ENCODE results near the gene BPIFA1. TPM values are rescaled to one million over a fixed set of nuclear protein-coding genes. Genes with fewer than 3 reads are reported as not detected.

The BPIFA1 gene
- total RNA-seq, 1 donor from 2014 or later = not detected

- Histone ChIP-seq H3K9me3 (ENCODE audit: control insufficient read depth in 3 of 3, low read length in 3 of 3) (no peaks in the 10 kb centered on the region), H3K36me3 (ENCODE audit: control insufficient read depth in 3 of 3, insufficient read depth in 3 of 3, low read length in 3 of 3) (no peaks in the 10 kb centered on the region), H3K9ac (ENCODE audit: low read depth in 1 of 3, low read length in 3 of 3) (no peak overlapping the region), H3K4me1 (ENCODE audit: control insufficient read depth in 3 of 3, insufficient read depth in 3 of 3, low read length in 3 of 3) (no peaks in the 10 kb centered on the region), H3K27ac (ENCODE audit: low read depth, low read length) (no peak overlapping the region), H3K27me3 (ENCODE audit: control insufficient read depth in 3 of 3, insufficient read depth in 3 of 3, low read length in 3 of 3) (peaks cover 0 to 10% (median 0%) of the 10 kb centered on the region in 3 donors), H3K4me3 (ENCODE audit: low read length in 3 of 3) (no peak overlapping the region)
These were observed 19.2 kb downstream of the BPIFA1 start for GRCh38 chr20:33255005-33255404.

- Histone ChIP-seq H3K36me3 (ENCODE audit: control insufficient read depth in 3 of 3, insufficient read depth in 3 of 3, low read length in 3 of 3) (no peaks in the 10 kb centered on the region), H3K9me3 (ENCODE audit: control insufficient read depth in 3 of 3, low read length in 3 of 3) (no peaks in the 10 kb centered on the region), H3K4me1 (ENCODE audit: control insufficient read depth in 3 of 3, insufficient read depth in 3 of 3, low read length in 3 of 3) (no peaks in the 10 kb centered on the region), H3K27ac (ENCODE audit: low read depth, low read length) (no peak overlapping the region), H3K4me3 (ENCODE audit: low read length in 3 of 3) (no peak overlapping the region), H3K9ac (ENCODE audit: low read depth in 1 of 3, low read length in 3 of 3) (no peak overlapping the region), H3K27me3 (ENCODE audit: control insufficient read depth in 3 of 3, insufficient read depth in 3 of 3, low read length in 3 of 3) (peaks cover 0 to 10% (median 0%) of the 10 kb centered on the region in 3 donors)
These were observed 21.4 kb downstream of the BPIFA1 start for GRCh38 chr20:33257237-33257636.

- peaks cover 0 to 12% (median 0%) of the 10 kb centered on the region in 3 donors for H3K27me3 ChIP-seq (ENCODE audit: control insufficient read depth in 3 of 3, insufficient read depth in 3 of 3, low read length in 3 of 3)
- H3K4me3 ChIP-seq (ENCODE audit: low read length in 3 of 3) = no peak overlapping the region
- H3K9ac ChIP-seq (ENCODE audit: low read depth in 1 of 3, low read length in 3 of 3) = no peak overlapping the region
- H3K27ac ChIP-seq (ENCODE audit: low read depth, low read length) = no peak overlapping the region
- no peaks in the 10 kb centered on the region for H3K36me3 ChIP-seq (ENCODE audit: control insufficient read depth in 3 of 3, insufficient read depth in 3 of 3, low read length in 3 of 3)
- no peaks in the 10 kb centered on the region for H3K9me3 ChIP-seq (ENCODE audit: control insufficient read depth in 3 of 3, low read length in 3 of 3)
- no peaks in the 10 kb centered on the region for H3K4me1 ChIP-seq (ENCODE audit: control insufficient read depth in 3 of 3, insufficient read depth in 3 of 3, low read length in 3 of 3)
These were observed 23.6 kb downstream of the BPIFA1 start for GRCh38 chr20:33259371-33259770.

GRCh38 chr20:33261465-33261864 is 25.7 kb downstream of the BPIFA1 start:
- Histone ChIP-seq H3K27ac (ENCODE audit: low read depth, low read length) (no peak overlapping the region), H3K36me3 (ENCODE audit: control insufficient read depth in 3 of 3, insufficient read depth in 3 of 3, low read length in 3 of 3) (no peaks in the 10 kb centered on the region), H3K4me3 (ENCODE audit: low read length in 3 of 3) (no peak overlapping the region), H3K4me1 (ENCODE audit: control insufficient read depth in 3 of 3, insufficient read depth in 3 of 3, low read length in 3 of 3) (no peaks in the 10 kb centered on the region), H3K27me3 (ENCODE audit: control insufficient read depth in 3 of 3, insufficient read depth in 3 of 3, low read length in 3 of 3) (peaks cover 0 to 16% (median 9%) of the 10 kb centered on the region in 3 donors), H3K9me3 (ENCODE audit: control insufficient read depth in 3 of 3, low read length in 3 of 3) (no peaks in the 10 kb centered on the region), H3K9ac (ENCODE audit: low read depth in 1 of 3, low read length in 3 of 3) (no peak overlapping the region)

- H3K9ac ChIP-seq (ENCODE audit: low read depth in 1 of 3, low read length in 3 of 3) = no peak overlapping the region
- no peaks in the 10 kb centered on the region for H3K4me1 ChIP-seq (ENCODE audit: control insufficient read depth in 3 of 3, insufficient read depth in 3 of 3, low read length in 3 of 3)
- no peaks in the 10 kb centered on the region for H3K9me3 ChIP-seq (ENCODE audit: control insufficient read depth in 3 of 3, low read length in 3 of 3)
- peaks cover 3 to 20% (median 13%) of the 10 kb centered on the region in 3 donors for H3K27me3 ChIP-seq (ENCODE audit: control insufficient read depth in 3 of 3, insufficient read depth in 3 of 3, low read length in 3 of 3)
- H3K4me3 ChIP-seq (ENCODE audit: low read length in 3 of 3) = no peak overlapping the region
- H3K27ac ChIP-seq (ENCODE audit: low read depth, low read length) = no peak overlapping the region
- H3K36me3 ChIP-seq (ENCODE audit: control insufficient read depth in 3 of 3, insufficient read depth in 3 of 3, low read length in 3 of 3) = no peaks in the 10 kb centered on the region
These were observed 26.9 kb downstream of the BPIFA1 start for GRCh38 chr20:33262658-33263065.

GRCh38 chr20:33263784-33264183 is 28.0 kb downstream of the BPIFA1 start:
- no peak overlapping the region for H3K27ac ChIP-seq (ENCODE audit: low read depth, low read length)
- no peaks in the 10 kb centered on the region for H3K4me1 ChIP-seq (ENCODE audit: control insufficient read depth in 3 of 3, insufficient read depth in 3 of 3, low read length in 3 of 3)
- no peaks in the 10 kb centered on the region for H3K9me3 ChIP-seq (ENCODE audit: control insufficient read depth in 3 of 3, low read length in 3 of 3)
- no peaks in the 10 kb centered on the region for H3K36me3 ChIP-seq (ENCODE audit: control insufficient read depth in 3 of 3, insufficient read depth in 3 of 3, low read length in 3 of 3)
- no peak overlapping the region for H3K9ac ChIP-seq (ENCODE audit: low read depth in 1 of 3, low read length in 3 of 3)
- H3K27me3 ChIP-seq (ENCODE audit: control insufficient read depth in 3 of 3, insufficient read depth in 3 of 3, low read length in 3 of 3) = peaks cover 7 to 23% (median 14%) of the 10 kb centered on the region in 3 donors
- no peak overlapping the region for H3K4me3 ChIP-seq (ENCODE audit: low read length in 3 of 3)

GRCh38 chr20:33267701-33268100 is 31.9 kb downstream of the BPIFA1 start:
- H3K4me3 ChIP-seq (ENCODE audit: low read length in 3 of 3) = no peak overlapping the region
- no peaks in the 10 kb centered on the region for H3K9me3 ChIP-seq (ENCODE audit: control insufficient read depth in 3 of 3, low read length in 3 of 3)
- H3K27me3 ChIP-seq (ENCODE audit: control insufficient read depth in 3 of 3, insufficient read depth in 3 of 3, low read length in 3 of 3) = peaks cover 7 to 25% (median 23%) of the 10 kb centered on the region in 3 donors
- no peak overlapping the region for H3K27ac ChIP-seq (ENCODE audit: low read depth, low read length)
- H3K9ac ChIP-seq (ENCODE audit: low read depth in 1 of 3, low read length in 3 of 3) = no peak overlapping the region
- H3K4me1 ChIP-seq (ENCODE audit: control insufficient read depth in 3 of 3, insufficient read depth in 3 of 3, low read length in 3 of 3) = no peaks in the 10 kb centered on the region
- H3K36me3 ChIP-seq (ENCODE audit: control insufficient read depth in 3 of 3, insufficient read depth in 3 of 3, low read length in 3 of 3) = no peaks in the 10 kb centered on the region

- Histone ChIP-seq H3K9ac (ENCODE audit: low read depth in 1 of 3, low read length in 3 of 3) (no peak overlapping the region), H3K27ac (ENCODE audit: low read depth, low read length) (no peak overlapping the region), H3K4me1 (ENCODE audit: control insufficient read depth in 3 of 3, insufficient read depth in 3 of 3, low read length in 3 of 3) (no peaks in the 10 kb centered on the region), H3K27me3 (ENCODE audit: control insufficient read depth in 3 of 3, insufficient read depth in 3 of 3, low read length in 3 of 3) (peaks cover 7 to 25% (median 13%) of the 10 kb centered on the region in 3 donors), H3K4me3 (ENCODE audit: low read length in 3 of 3) (no peak overlapping the region), H3K36me3 (ENCODE audit: control insufficient read depth in 3 of 3, insufficient read depth in 3 of 3, low read length in 3 of 3) (no peaks in the 10 kb centered on the region), H3K9me3 (ENCODE audit: control insufficient read depth in 3 of 3, low read length in 3 of 3) (no peaks in the 10 kb centered on the region)
These were observed 36.5 kb downstream of the BPIFA1 start for GRCh38 chr20:33272155-33272873.

GRCh38 chr20:33273117-33273851 is 37.5 kb downstream of the BPIFA1 start:
- Histone ChIP-seq H3K9me3 (ENCODE audit: control insufficient read depth in 3 of 3, low read length in 3 of 3) (no peaks in the 10 kb centered on the region), H3K27ac (ENCODE audit: low read depth, low read length) (no peak overlapping the region), H3K9ac (ENCODE audit: low read depth in 1 of 3, low read length in 3 of 3) (no peak overlapping the region), H3K36me3 (ENCODE audit: control insufficient read depth in 3 of 3, insufficient read depth in 3 of 3, low read length in 3 of 3) (no peaks in the 10 kb centered on the region), H3K27me3 (ENCODE audit: control insufficient read depth in 3 of 3, insufficient read depth in 3 of 3, low read length in 3 of 3) (peaks cover 7 to 34% (median 14%) of the 10 kb centered on the region in 3 donors), H3K4me3 (ENCODE audit: low read length in 3 of 3) (no peak overlapping the region), H3K4me1 (ENCODE audit: control insufficient read depth in 3 of 3, insufficient read depth in 3 of 3, low read length in 3 of 3) (no peaks in the 10 kb centered on the region)

- Histone ChIP-seq H3K27ac (ENCODE audit: low read depth, low read length) (no peak overlapping the region), H3K36me3 (ENCODE audit: control insufficient read depth in 3 of 3, insufficient read depth in 3 of 3, low read length in 3 of 3) (no peaks in the 10 kb centered on the region), H3K4me1 (ENCODE audit: control insufficient read depth in 3 of 3, insufficient read depth in 3 of 3, low read length in 3 of 3) (no peaks in the 10 kb centered on the region), H3K4me3 (ENCODE audit: low read length in 3 of 3) (no peak overlapping the region), H3K27me3 (ENCODE audit: control insufficient read depth in 3 of 3, insufficient read depth in 3 of 3, low read length in 3 of 3) (peaks cover 10 to 44% (median 24%) of the 10 kb centered on the region in 3 donors), H3K9ac (ENCODE audit: low read depth in 1 of 3, low read length in 3 of 3) (no peak overlapping the region), H3K9me3 (ENCODE audit: control insufficient read depth in 3 of 3, low read length in 3 of 3) (no peaks in the 10 kb centered on the region)
These were observed 39.4 kb downstream of the BPIFA1 start for GRCh38 chr20:33275215-33275614.

Data from skeletal muscle tissue (tissue), 4 donors.